Body of pancreas (tissue), 4 donors: ENCODE data around the gene SPACA5. TPM values are rescaled to one million over a fixed set of nuclear protein-coding genes. Genes with fewer than 3 reads are reported as not detected.

ENCODE experiments used
- ATAC-seq: fragments of 150-250 bp; one replicate; pipeline ENCODE4 v1.9.1; 2016
- DNase-seq, 4 donors: peaks; one replicate each; pipeline ENCODE4 v3.0.0-alpha.2; 2019
- H3K27ac ChIP-seq, 4 donors: fragments of 200-600 bp; sonication (generic); 1 replicate in 3 of 4; 2 replicates in 1 of 4; pipeline versions ENCODE4 v1.5.1 to v1.6.1; 2016 to 2019; ENCODE audit warnings: mild to moderate bottlenecking in 1 of 4, mixed read lengths in 1 of 4, moderate library complexity in 1 of 4
- H3K27me3 ChIP-seq, 2 donors: fragments of 200-600 bp; sonication (generic); one replicate each; pipeline ENCODE4 v1.6.0; 2016; ENCODE audit warnings: mild to moderate bottlenecking in 1 of 2
- H3K36me3 ChIP-seq, 2 donors: fragments of 200-600 bp; sonication (generic); replicated peaks in 1 of 2; 2 replicates each; pipeline ENCODE4 v1.5.1; 2016; ENCODE audit warnings: low read depth in 2 of 2; ENCODE audit not compliant: insufficient read depth in 1 of 2
- H3K4me1 ChIP-seq: fragments of 200-600 bp; sonication (generic); one replicate; pipeline ENCODE4 v1.6.0; 2016
- H3K4me3 ChIP-seq, 2 donors: fragments of 200-600 bp; sonication (generic); 1 replicate in 1 of 2; 2 replicates in 1 of 2; pipeline ENCODE4 v1.5.1; 2016 to 2019
- H3K9me3 ChIP-seq, 3 donors: fragments of 200-600 bp; sonication (generic); 1 replicate in 2 of 3; 2 replicates in 1 of 3; pipeline ENCODE4 v1.5.1; 2016
- POLR2A ChIP-seq, 3 donors: fragments of 450-650 bp; IDR thresholded peaks; one replicate each; pipeline ENCODE4 v1.6.1; 2016; ENCODE audit warnings: antibody characterized with exemption in 3 of 3, mild to moderate bottlenecking in 2 of 3
- WGBS, 2 donors: methylation state at CpG; one replicate each; pipeline ENCODE4 v1.1.5; 2017; 5-methylcytosine and 5-hydroxymethylcytosine counted together
- intact Hi-C: fragments of 100-400 bp; cut with DNase I; formaldehyde crosslinking; loops from one replicate; pipeline ENCODE4 v1.15.1; 2023
- total RNA-seq, 2 donors: library from RNA; depleted of rRNA; stranded (reverse); fragments of >200 nt; gene quantifications; one replicate each; pipeline ENCODE4 v1.1.0, GENCODE V29; 2016
- TF ChIP-seq, protein P1 (sequence below), 7 experiments: fragments of 450-650 bp in 4 of 7; fragments of 200-600 bp in 3 of 7; sonication (generic) in 3 of 7; IDR thresholded peaks; one replicate each; pipeline ENCODE4 v1.5.1; 2016 to 2019; ENCODE audit warnings: antibody characterized with exemption in 7 of 7

The SPACA5 gene
- total RNA-seq, 2 donors from 2014 or later = not detected

DNA sequence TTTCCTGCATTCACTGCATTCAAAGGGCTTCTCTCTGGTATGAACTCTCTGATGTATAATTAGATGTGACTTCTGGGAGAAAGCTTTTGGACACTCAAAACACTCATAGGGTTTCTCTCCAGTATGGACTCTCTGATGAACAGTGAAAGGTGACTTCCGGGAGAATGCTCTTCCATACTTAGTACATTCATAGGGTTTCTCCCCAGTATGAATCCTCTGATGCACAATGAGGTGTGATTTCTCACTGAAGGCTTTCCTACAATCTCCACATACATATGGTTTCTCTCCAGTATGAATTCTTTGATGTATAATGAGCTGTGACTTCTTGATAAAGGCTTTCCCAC is 52.5 kb downstream of the SPACA5 start:
- no peaks in the 10 kb centered on the region for H3K9me3 ChIP-seq
- 100% methylated on average over 1 of the region's 1 CpG; no CpG with 5 or more reads in 1 of the 2 donors for WGBS, 2 donors
- peaks cover 0 to 2% of the 10 kb centered on the region in 2 donors for H3K36me3 ChIP-seq

More for the DNA sequence above, 52.5 kb downstream of the SPACA5 start:
- Histone ChIP-seq H3K4me1 (no peaks in the 10 kb centered on the region), H3K4me3 (no peak overlapping the region), H3K27ac (no peak overlapping the region), H3K27me3 (no peaks in the 10 kb centered on the region)
- ATAC-seq = no peak
- no peak for DNase-seq
- TF ChIP-seq, protein P1, sequence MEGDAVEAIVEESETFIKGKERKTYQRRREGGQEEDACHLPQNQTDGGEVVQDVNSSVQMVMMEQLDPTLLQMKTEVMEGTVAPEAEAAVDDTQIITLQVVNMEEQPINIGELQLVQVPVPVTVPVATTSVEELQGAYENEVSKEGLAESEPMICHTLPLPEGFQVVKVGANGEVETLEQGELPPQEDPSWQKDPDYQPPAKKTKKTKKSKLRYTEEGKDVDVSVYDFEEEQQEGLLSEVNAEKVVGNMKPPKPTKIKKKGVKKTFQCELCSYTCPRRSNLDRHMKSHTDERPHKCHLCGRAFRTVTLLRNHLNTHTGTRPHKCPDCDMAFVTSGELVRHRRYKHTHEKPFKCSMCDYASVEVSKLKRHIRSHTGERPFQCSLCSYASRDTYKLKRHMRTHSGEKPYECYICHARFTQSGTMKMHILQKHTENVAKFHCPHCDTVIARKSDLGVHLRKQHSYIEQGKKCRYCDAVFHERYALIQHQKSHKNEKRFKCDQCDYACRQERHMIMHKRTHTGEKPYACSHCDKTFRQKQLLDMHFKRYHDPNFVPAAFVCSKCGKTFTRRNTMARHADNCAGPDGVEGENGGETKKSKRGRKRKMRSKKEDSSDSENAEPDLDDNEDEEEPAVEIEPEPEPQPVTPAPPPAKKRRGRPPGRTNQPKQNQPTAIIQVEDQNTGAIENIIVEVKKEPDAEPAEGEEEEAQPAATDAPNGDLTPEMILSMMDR (IDR thresholded peaks at IDR 0.05) = no peak
- TF ChIP-seq POLR2A (IDR thresholded peaks at IDR 0.05) = no peak
- intact Hi-C loops = no loop called here

Other genes starting within 250 kb of the SPACA5 start
- gene ZNF81, start 170.1 kb upstream of the SPACA5 start, total RNA-seq = 1 to 10 TPM; 4.2 to 6.9 TPM
- gene ZNF182, start 3.0 kb upstream of the SPACA5 start, total RNA-seq = 1 to 10 TPM; 5.3 to 5.4 TPM
- 1 to 10 TPM in 1 of 2 donors, under 1 TPM in 1; 0.33 to 4.2 TPM for gene ZNF630, start 64.7 kb downstream of the SPACA5 start, total RNA-seq
- not detected for gene SPACA5B, start 123.6 kb downstream of the SPACA5 start, total RNA-seq
- not detected for gene SSX5, start 189.8 kb downstream of the SPACA5 start, total RNA-seq
- not detected for gene SSX1, start 248.4 kb downstream of the SPACA5 start, total RNA-seq